H9 (cell line): ENCODE data around the gene P3H3. TPM values are rescaled to one million over a fixed set of nuclear protein-coding genes. Genes with fewer than 3 reads are reported as not detected.

Experiments used
- DNase-seq: peaks from one replicate; pipeline ENCODE4 v3.0.0-alpha.2; 2017
- H2AFZ ChIP-seq: one replicate; pipeline ENCODE4 v1.6.1; 2013; ENCODE audit warnings: mild to moderate bottlenecking, low read length, control low read depth, moderate library complexity
- H2AK5ac ChIP-seq: 2 replicates; pipeline ENCODE4 v1.6.1; 2013; ENCODE audit warnings: low read length, control low read depth, mixed read lengths; ENCODE audit not compliant: insufficient read length
- H2BK120ac ChIP-seq: one replicate; pipeline ENCODE4 v1.6.1; 2013; ENCODE audit warnings: low read depth, mild to moderate bottlenecking, low read length, control low read depth, inconsistent platforms; ENCODE audit not compliant: poor library complexity, severe bottlenecking
- H2BK12ac ChIP-seq: 2 replicates; pipeline ENCODE4 v1.6.1; 2013; ENCODE audit warnings: low read length, control low read depth, mixed read lengths, low read depth; ENCODE audit not compliant: insufficient read length
- H2BK15ac ChIP-seq: 2 replicates; pipeline ENCODE4 v1.6.1; 2013; ENCODE audit warnings: low read depth, low read length, control low read depth
- H2BK20ac ChIP-seq: one replicate; pipeline ENCODE4 v1.6.1; 2013; ENCODE audit warnings: low read depth, mild to moderate bottlenecking, low read length, control low read depth, inconsistent platforms; ENCODE audit not compliant: poor library complexity, severe bottlenecking
- H2BK5ac ChIP-seq: 2 replicates; pipeline ENCODE4 v1.6.1; 2013; ENCODE audit warnings: low read length, control low read depth, mixed read lengths; ENCODE audit not compliant: insufficient read length
- H3K14ac ChIP-seq: 2 replicates; pipeline ENCODE4 v1.6.1; 2013; ENCODE audit warnings: low read length, control low read depth; ENCODE audit not compliant: insufficient read depth
- H3K18ac ChIP-seq: 2 replicates; pipeline ENCODE4 v1.6.1; 2013; ENCODE audit warnings: low read depth, mild to moderate bottlenecking, mixed read lengths, low read length, control low read depth; ENCODE audit not compliant: insufficient read length
- H3K23ac ChIP-seq: 2 replicates; pipeline ENCODE4 v1.6.1; 2013; ENCODE audit warnings: low read length, control low read depth, mixed read lengths, low read depth; ENCODE audit not compliant: insufficient read length
- H3K23me2 ChIP-seq: 2 replicates; pipeline ENCODE4 v1.6.1; 2013; ENCODE audit warnings: low read depth, mild to moderate bottlenecking, mixed read lengths, low read length, control low read depth; ENCODE audit not compliant: insufficient read length, poor library complexity, severe bottlenecking
- H3K27ac ChIP-seq: 2 replicates; pipeline ENCODE4 v1.5.1; 2013; ENCODE audit warnings: low read length, control low read depth, mixed read lengths, low read depth; ENCODE audit not compliant: insufficient read length
- H3K27me3 ChIP-seq: 2 replicates; pipeline ENCODE4 v1.6.1; 2013; ENCODE audit warnings: low read length, control low read depth, inconsistent platforms; ENCODE audit not compliant: insufficient read depth
- H3K4ac ChIP-seq: 2 replicates; pipeline ENCODE4 v1.6.1; 2013; ENCODE audit warnings: low read depth, mild to moderate bottlenecking, control low read depth, inconsistent platforms, low read length, moderate library complexity
- H3K4me1 ChIP-seq: 2 replicates; pipeline ENCODE4 v1.6.1; 2013; ENCODE audit warnings: low read length, control low read depth, inconsistent platforms; ENCODE audit not compliant: insufficient read depth
- H3K4me2 ChIP-seq: 2 replicates; pipeline ENCODE4 v1.6.1; 2013; ENCODE audit warnings: low read length, control low read depth, mixed read lengths; ENCODE audit not compliant: insufficient read length, insufficient read depth
- H3K56ac ChIP-seq: 2 replicates; pipeline ENCODE4 v1.6.1; 2013; ENCODE audit warnings: low read depth, mild to moderate bottlenecking, mixed read lengths, low read length, control low read depth; ENCODE audit not compliant: insufficient read length
- H3K79me1 ChIP-seq: 2 replicates; pipeline ENCODE4 v1.6.1; 2013; ENCODE audit warnings: low read depth, mild to moderate bottlenecking, moderate library complexity, low read length, control low read depth, inconsistent platforms; ENCODE audit not compliant: insufficient read depth, poor library complexity, severe bottlenecking
- H3K79me2 ChIP-seq: 2 replicates; pipeline ENCODE4 v1.6.1; 2013; ENCODE audit warnings: low read length, control low read depth, inconsistent platforms; ENCODE audit not compliant: insufficient read depth
- H3K9ac ChIP-seq: 2 replicates; pipeline ENCODE4 v1.6.1; 2013; ENCODE audit warnings: low read length, control low read depth, mixed read lengths; ENCODE audit not compliant: insufficient read length; ENCODE audit errors: extremely low read depth
- H3K9me3 ChIP-seq: one replicate; pipeline ENCODE4 v1.6.1; 2013; ENCODE audit warnings: low read depth, low read length, inconsistent platforms; ENCODE audit not compliant: control insufficient read depth
- H3T11ph ChIP-seq: one replicate; pipeline ENCODE4 v1.6.1; 2013; ENCODE audit warnings: mild to moderate bottlenecking, low read length, control low read depth, inconsistent platforms
- H4K20me1 ChIP-seq: one replicate; pipeline ENCODE4 v1.6.1; 2013; ENCODE audit not compliant: control insufficient read depth, insufficient read length, insufficient read depth
- H4K5ac ChIP-seq: 2 replicates; pipeline ENCODE4 v1.6.1; 2013; ENCODE audit warnings: low read depth, mild to moderate bottlenecking, mixed read lengths, low read length, control low read depth; ENCODE audit not compliant: insufficient read length
- H4K8ac ChIP-seq: replicated peaks from 2 replicates; pipeline ENCODE4 v1.6.1; 2013; ENCODE audit warnings: low read length, control low read depth, mixed read lengths, low read depth; ENCODE audit not compliant: insufficient read length
- H4K91ac ChIP-seq: 2 replicates; pipeline ENCODE4 v1.6.1; 2013; ENCODE audit warnings: low read depth, mild to moderate bottlenecking, moderate library complexity, mixed read lengths, low read length, control low read depth; ENCODE audit not compliant: insufficient read length
- H3K27ac Mint-ChIP-seq, 3 experiments: 2 replicates in 2 of 3; 3 replicates in 1 of 3; pipeline ENCODE4 v1.8.0; 2020 to 2021; ENCODE audit warnings: mixed read lengths in 3 of 3, mild to moderate bottlenecking in 1 of 3, moderate library complexity in 1 of 3
- H3K27me3 Mint-ChIP-seq: 2 replicates; pipeline ENCODE4 v1.8.0; 2021; ENCODE audit warnings: low read depth, mild to moderate bottlenecking, moderate library complexity, mixed read lengths
- H3K36me3 Mint-ChIP-seq, 3 experiments: 2 replicates in 2 of 3; 3 replicates in 1 of 3; pipeline ENCODE4 v1.8.0; 2020 to 2021; ENCODE audit warnings: low read depth in 3 of 3, mixed read lengths in 3 of 3; ENCODE audit not compliant: insufficient read depth in 1 of 3
- H3K4me1 Mint-ChIP-seq, 2 experiments: 2 replicates each; pipeline ENCODE4 v1.8.0; 2020; ENCODE audit warnings: mixed read lengths in 2 of 2
- H3K4me3 Mint-ChIP-seq, 2 experiments: 2 replicates in 1 of 2; 3 replicates in 1 of 2; pipeline ENCODE4 v1.8.0; 2020 to 2021; ENCODE audit warnings: mild to moderate bottlenecking in 2 of 2, mixed read lengths in 2 of 2, moderate library complexity in 1 of 2
- H3K9me3 Mint-ChIP-seq, 2 experiments: 2 replicates in 1 of 2; 3 replicates in 1 of 2; pipeline ENCODE4 v1.8.0; 2020; ENCODE audit warnings: mild to moderate bottlenecking in 2 of 2, mixed read lengths in 2 of 2, moderate library complexity in 1 of 2
- WGBS: extraction: QIAGEN DNeasy Blood & Tissue Kit; methylation state at CpG from one replicate; pipeline ENCODE4 v1.1.7; 2013; ENCODE audit warnings: missing lambda C conversion rate, low lambda C conversion rate, mixed read lengths; ENCODE audit not compliant: insufficient read length; ENCODE audit errors: extremely low coverage; 5-methylcytosine and 5-hydroxymethylcytosine counted together
- total RNA-seq: library from RNA; stranded (reverse); gene quantifications from 2 replicates; pipeline ENCODE4 v1.2.1, GENCODE V29; 2021
- TF ChIP-seq, protein P1 (sequence below): fragments of 200-600 bp; sonication (generic); conservative IDR thresholded peaks from 3 replicates; pipeline ENCODE4 v1.8.0; 2021; ENCODE audit warnings: antibody characterized with exemption, mild to moderate bottlenecking

The P3H3 gene
- total RNA-seq, 1 experiment from 2014 or later: 55.0 TPM

DNA sequence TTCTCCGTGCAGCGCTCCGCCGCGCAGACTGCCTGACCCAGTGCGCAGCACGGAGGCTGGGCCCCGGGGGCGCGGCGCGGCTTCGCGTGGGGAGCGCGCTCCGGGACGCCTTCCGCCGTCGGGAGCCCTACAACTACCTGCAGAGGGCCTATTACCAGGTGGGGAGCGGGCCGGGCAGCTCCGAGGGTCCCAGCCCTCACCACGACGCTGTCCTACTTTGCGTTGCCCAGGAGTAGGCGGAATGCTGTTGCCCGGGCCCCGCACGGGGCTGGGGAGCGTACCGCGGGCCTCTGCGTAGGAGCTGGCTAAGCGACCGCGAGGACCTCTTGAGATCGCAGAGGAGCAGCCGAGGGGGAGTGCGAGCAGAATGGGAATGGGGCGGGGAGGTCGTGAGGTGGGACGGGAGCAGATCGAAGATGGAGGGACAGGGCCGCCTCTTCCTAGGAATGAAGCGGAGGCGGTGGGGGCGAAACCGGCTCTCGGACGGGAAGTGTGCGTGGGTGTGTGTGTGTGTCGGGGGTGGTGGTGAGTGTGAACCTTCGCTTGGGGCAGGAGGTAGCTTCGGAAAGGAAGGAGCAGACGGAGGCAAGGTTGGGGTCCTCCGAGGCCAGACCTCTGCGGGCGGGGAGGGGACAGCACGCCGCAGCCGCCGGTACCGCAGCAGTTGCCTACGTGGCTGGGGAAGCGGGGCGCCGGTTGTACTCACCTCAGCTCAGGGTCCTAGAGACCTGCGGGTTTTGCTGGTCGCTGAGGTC lies 751 bp downstream of the P3H3 start:
- no peaks in the 10 kb centered on the region for H3K9me3 Mint-ChIP-seq
- Histone ChIP-seq H3K79me2 (peaks cover 2% of the 10 kb centered on the region; the same call in 1 of the 2 replicates), H2BK20ac (no peak overlapping the region), H3K9ac (peak overlapping the region; percentile 72), H2BK15ac (no peak overlapping the region), H3K27ac (no peak overlapping the region), H3K79me1 (no peaks in the 10 kb centered on the region), H3K4me1 (peaks cover 3% of the 10 kb centered on the region; the same call in 1 of the 2 replicates), H4K5ac (no peak overlapping the region), H3K27me3 (no peaks in the 10 kb centered on the region), H4K8ac (no peak overlapping the region), H3K56ac (no peak overlapping the region), H2BK5ac (no peak overlapping the region), H2AK5ac (no peak overlapping the region), H3K4ac (no peak overlapping the region), H3K23ac (no peak overlapping the region), H3K23me2 (peaks cover 14% of the 10 kb centered on the region), H2AFZ (no peak overlapping the region), H3K14ac (peak overlapping the region; percentile 82), H2BK12ac (no peak overlapping the region), H3K9me3 (no peaks in the 10 kb centered on the region), H3K4me2 (peak overlapping the region; percentile 80), H4K20me1 (peaks cover 5% of the 10 kb centered on the region), H3T11ph (no peak overlapping the region), H3K18ac (peak overlapping the region; percentile 74), H2BK120ac (no peak overlapping the region), H4K91ac (no peak overlapping the region)
- H3K27me3 Mint-ChIP-seq: peaks cover 16% of the 10 kb centered on the region
- DNase-seq: peak; percentile 80
- H3K36me3 Mint-ChIP-seq: peaks cover 32 to 44% (median 44%) of the 10 kb centered on the region in 3 experiments
- peak overlapping the region; percentile 83 to 97 (median 97) for H3K27ac Mint-ChIP-seq
- peak overlapping the region; percentile 97 to 99 for H3K4me3 Mint-ChIP-seq
- TF ChIP-seq, protein P1, sequence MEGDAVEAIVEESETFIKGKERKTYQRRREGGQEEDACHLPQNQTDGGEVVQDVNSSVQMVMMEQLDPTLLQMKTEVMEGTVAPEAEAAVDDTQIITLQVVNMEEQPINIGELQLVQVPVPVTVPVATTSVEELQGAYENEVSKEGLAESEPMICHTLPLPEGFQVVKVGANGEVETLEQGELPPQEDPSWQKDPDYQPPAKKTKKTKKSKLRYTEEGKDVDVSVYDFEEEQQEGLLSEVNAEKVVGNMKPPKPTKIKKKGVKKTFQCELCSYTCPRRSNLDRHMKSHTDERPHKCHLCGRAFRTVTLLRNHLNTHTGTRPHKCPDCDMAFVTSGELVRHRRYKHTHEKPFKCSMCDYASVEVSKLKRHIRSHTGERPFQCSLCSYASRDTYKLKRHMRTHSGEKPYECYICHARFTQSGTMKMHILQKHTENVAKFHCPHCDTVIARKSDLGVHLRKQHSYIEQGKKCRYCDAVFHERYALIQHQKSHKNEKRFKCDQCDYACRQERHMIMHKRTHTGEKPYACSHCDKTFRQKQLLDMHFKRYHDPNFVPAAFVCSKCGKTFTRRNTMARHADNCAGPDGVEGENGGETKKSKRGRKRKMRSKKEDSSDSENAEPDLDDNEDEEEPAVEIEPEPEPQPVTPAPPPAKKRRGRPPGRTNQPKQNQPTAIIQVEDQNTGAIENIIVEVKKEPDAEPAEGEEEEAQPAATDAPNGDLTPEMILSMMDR: no peak
- H3K4me1 Mint-ChIP-seq: peaks cover 29 to 43% of the 10 kb centered on the region in 2 experiments
- WGBS: no CpG with 5 or more reads among the region's 71 CpGs
